ENCODE measurements around the gene PDSS2. TPM values are rescaled to one million over a fixed set of nuclear protein-coding genes. Genes with fewer than 3 reads are reported as not detected.

The PDSS2 gene
- total and polyA plus RNA-seq, 2 of the 8 experiments (the other 6 are each of a cell fraction or from before 2014, with no cell fraction given) = 10.7 to 16.1 TPM

DNA sequence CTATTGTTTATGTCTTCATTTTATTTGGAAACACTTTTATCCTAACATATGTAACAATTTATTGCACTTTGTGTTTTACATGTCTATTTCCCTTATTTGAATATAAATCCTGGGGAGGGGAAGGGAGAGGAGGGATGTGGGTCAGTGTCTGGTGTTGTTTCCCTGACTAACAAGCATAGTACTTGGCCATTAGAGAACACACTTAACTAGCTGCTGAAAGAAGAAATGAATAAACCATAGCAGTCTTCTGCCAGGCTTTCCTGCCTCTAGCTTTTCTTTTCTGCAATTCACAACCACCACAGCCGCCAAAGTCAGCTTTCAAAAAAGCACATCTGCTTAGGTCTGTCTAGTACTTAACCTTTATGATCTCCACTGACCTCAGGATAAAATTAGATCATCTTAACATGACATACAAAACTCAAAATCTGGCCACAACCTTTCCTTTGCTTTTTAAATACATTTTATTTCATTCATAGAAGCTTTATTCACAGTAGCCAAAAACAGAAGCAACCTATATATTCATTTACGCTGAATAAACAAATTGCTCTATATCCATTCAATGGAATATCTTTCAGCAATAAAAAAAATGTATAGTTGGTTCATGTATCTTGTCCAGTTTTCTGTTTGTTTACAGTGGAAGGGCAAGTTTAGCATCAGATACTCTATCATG lies 16.3 kb downstream of the PDSS2 start:
- peaks cover 12 to 13% of the 10 kb centered on the region in 2 experiments; a peak in 3 of 4 replicates for H3K9me3 ChIP-seq (ENCODE audit: insufficient read depth in 2 of 2, low read depth in 1 of 2, low read length in 1 of 2)
- H3K4me3 ChIP-seq (ENCODE audit: extremely low read depth in 1 of 4, insufficient read depth in 2 of 4, low read depth in 3 of 4, low read length in 4 of 4) = no peak overlapping the region
- H3K56ac ChIP-seq (replicated peaks; ENCODE audit: insufficient read length, low read depth, low read length) = no peak overlapping the region
- DNase-seq (ENCODE audit: low read depth in 1 of 2, low spot score in 2 of 2) (no peak), FAIRE-seq (no peak)
- H3K27me3 ChIP-seq (replicated peaks in 1 of 4; ENCODE audit: control insufficient read depth in 3 of 4, extremely low read depth in 1 of 4, insufficient read depth in 3 of 4, low read length in 3 of 4) = no peaks in the 10 kb centered on the region
- no peak overlapping the region for H3K27ac ChIP-seq (ENCODE audit: low read depth, low read length)
- no peak overlapping the region for H3K14ac ChIP-seq (ENCODE audit: insufficient read length)
- H2BK15ac ChIP-seq (ENCODE audit: low read length) = no peak overlapping the region
- H3K18ac ChIP-seq (ENCODE audit: extremely low read depth, low read length) = no peak overlapping the region
- no peak overlapping the region for H4K91ac ChIP-seq (replicated peaks; ENCODE audit: insufficient read length, low read length)
- H2AFZ ChIP-seq (ENCODE audit: low read length) = no peak overlapping the region
- H3K9ac ChIP-seq (replicated peaks in 1 of 4; ENCODE audit: extremely low read depth in 1 of 4, low read depth in 3 of 4, low read length in 3 of 4) = no peak overlapping the region
- no peak overlapping the region for H2BK5ac ChIP-seq (ENCODE audit: low read depth, low read length)
- peaks cover 5% of the 10 kb centered on the region; the same call in 1 of the 2 replicates for H3K79me1 ChIP-seq (ENCODE audit: low read depth, low read length)
- no peak overlapping the region for H4K8ac ChIP-seq (ENCODE audit: extremely low read depth, insufficient read depth, low read length)
- CTCF ChIA-PET (ENCODE audit: partially characterized antibody) = interaction anchor here (0.9 to 1.4 kb wide), 3 partner anchors 16 to 212 kb away, joined by 3 to 4 read pairs (median 3); partner anchors contain the start of gene PDSS2
- H2BK120ac ChIP-seq (replicated peaks; ENCODE audit: low read depth, low read length) = no peak overlapping the region
- no peaks in the 10 kb centered on the region; a peak in 1 of 8 replicates for H3K36me3 ChIP-seq (ENCODE audit: control insufficient read depth in 2 of 4, insufficient read depth in 4 of 4, low read length in 3 of 4)
- H2BK20ac ChIP-seq (ENCODE audit: low read length) = no peak overlapping the region
- no peak overlapping the region for H2AK5ac ChIP-seq (ENCODE audit: low read depth, low read length)
- no peak overlapping the region for H3K23ac ChIP-seq (ENCODE audit: insufficient read length)
- no peaks in the 10 kb centered on the region for H3K23me2 ChIP-seq (ENCODE audit: low read depth, low read length)
- TF ChIP-seq SIN3A (conservative IDR thresholded peaks at IDR 0.05 in 1 of 2, IDR thresholded peaks at IDR 0.05 in 1 of 2; ENCODE audit: low read depth in 1 of 2, low read length in 2 of 2) = no peak
- TF ChIP-seq BACH1 (IDR thresholded peaks at IDR 0.05; ENCODE audit: low read length) = no peak
- no peak overlapping the region for H2BK12ac ChIP-seq (ENCODE audit: low read depth, low read length)
- no peak overlapping the region for H4K5ac ChIP-seq (ENCODE audit: insufficient read length, low read depth, low read length)
- 93% methylated on average over 2 of the region's 2 CpGs; no CpG with 5 or more reads in 1 of the 2 experiments for WGBS, 2 experiments (ENCODE audit: extremely low coverage in 1 of 2, insufficient coverage in 1 of 2, insufficient read length in 1 of 2, insufficient replicate concordance in 2 of 2, low coverage in 1 of 2, low lambda C conversion rate in 2 of 2, missing lambda C conversion rate in 1 of 2)
- no peaks in the 10 kb centered on the region for H4K20me1 ChIP-seq (replicated peaks in 1 of 2; ENCODE audit: control insufficient read depth in 1 of 2, insufficient read depth in 2 of 2, low read length in 2 of 2)
- H3K4me2 ChIP-seq (ENCODE audit: insufficient read depth in 1 of 2, low read depth in 2 of 2, low read length in 2 of 2) = no peak overlapping the region
- no peak overlapping the region for H3K4ac ChIP-seq (replicated peaks; ENCODE audit: insufficient read length, low read depth, low read length)
- POLR2A ChIA-PET (ENCODE audit: partially characterized antibody) = interaction anchor here (2.3 kb wide), 1 partner anchor 16 kb away, joined by 6 read pairs; the partner anchor contains the start of gene PDSS2
- H3K79me2 ChIP-seq (ENCODE audit: control insufficient read depth in 1 of 2, insufficient read depth in 2 of 2, low read length in 2 of 2) = peaks cover 0 to 10% of the 10 kb centered on the region in 2 experiments; a peak in 1 of 4 replicates
- H3K4me1 ChIP-seq (replicated peaks in 1 of 4; ENCODE audit: control insufficient read depth in 3 of 4, insufficient read depth in 4 of 4, low read length in 3 of 4) = no peaks in the 10 kb centered on the region
